Measurements from ENCODE around the gene OR5L1. TPM values are rescaled to one million over a fixed set of nuclear protein-coding genes. Genes with fewer than 3 reads are reported as not detected.

OR5L1 gene
- total RNA-seq, 1 experiment from 2014 or later: not detected

DNA sequence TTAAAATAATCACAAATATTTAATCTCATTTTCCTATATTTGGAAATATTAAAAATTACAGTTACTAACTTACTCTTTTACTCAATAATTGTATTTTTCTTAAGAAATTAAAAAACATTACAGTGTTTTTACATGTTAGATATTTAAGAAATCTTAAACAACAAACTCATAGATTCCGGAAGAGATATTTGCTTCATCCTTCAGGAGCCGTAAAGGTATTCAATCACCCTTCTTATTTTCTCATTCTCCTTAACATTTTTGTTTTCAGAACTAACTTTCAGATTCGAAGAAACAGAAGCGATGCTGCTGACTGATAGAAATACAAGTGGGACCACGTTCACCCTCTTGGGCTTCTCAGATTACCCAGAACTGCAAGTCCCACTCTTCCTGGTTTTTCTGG, 8.2 kb downstream of the OR5L1 start, which contains the start of gene OR5D18:
OR5D18 (plus strand) TSS at position 301 of the 400 bp plus-strand sequence; CDS start at position 301, 0 bp downstream.
- Histone ChIP-seq H3K27ac (ENCODE audit: low read length) (no peak within 1 kb of the TSS), H3K36me3 (ENCODE audit: control insufficient read depth, insufficient read depth, low read length) (no peaks in the 10 kb centered on the region), H3K27me3 (ENCODE audit: control insufficient read depth, insufficient read depth, low read length) (no peaks in the 10 kb centered on the region), H3K4me1 (ENCODE audit: control insufficient read depth, insufficient read depth, low read length) (no peaks in the 10 kb centered on the region), H3K4me3 (ENCODE audit: low read depth in 2 of 2, low read length in 2 of 2) (no peak within 1 kb of the TSS), H3K9me3 (ENCODE audit: control insufficient read depth, insufficient read depth, low read depth, low read length) (no peaks in the 10 kb centered on the region)
- in situ Hi-C loops (cut with HindIII; ENCODE audit: low pct_unique_long_range_greater_than_20kb, low sequenced_read_pairs) (no loop called here), intact Hi-C loops (cut with micrococcal nuclease; ENCODE audit: unreplicated experiment) (no loop called here)
- ATAC-seq: no peak
- no TSS peak for BruUV-seq (replicated peaks)
- TF ChIP-seq, protein P1, sequence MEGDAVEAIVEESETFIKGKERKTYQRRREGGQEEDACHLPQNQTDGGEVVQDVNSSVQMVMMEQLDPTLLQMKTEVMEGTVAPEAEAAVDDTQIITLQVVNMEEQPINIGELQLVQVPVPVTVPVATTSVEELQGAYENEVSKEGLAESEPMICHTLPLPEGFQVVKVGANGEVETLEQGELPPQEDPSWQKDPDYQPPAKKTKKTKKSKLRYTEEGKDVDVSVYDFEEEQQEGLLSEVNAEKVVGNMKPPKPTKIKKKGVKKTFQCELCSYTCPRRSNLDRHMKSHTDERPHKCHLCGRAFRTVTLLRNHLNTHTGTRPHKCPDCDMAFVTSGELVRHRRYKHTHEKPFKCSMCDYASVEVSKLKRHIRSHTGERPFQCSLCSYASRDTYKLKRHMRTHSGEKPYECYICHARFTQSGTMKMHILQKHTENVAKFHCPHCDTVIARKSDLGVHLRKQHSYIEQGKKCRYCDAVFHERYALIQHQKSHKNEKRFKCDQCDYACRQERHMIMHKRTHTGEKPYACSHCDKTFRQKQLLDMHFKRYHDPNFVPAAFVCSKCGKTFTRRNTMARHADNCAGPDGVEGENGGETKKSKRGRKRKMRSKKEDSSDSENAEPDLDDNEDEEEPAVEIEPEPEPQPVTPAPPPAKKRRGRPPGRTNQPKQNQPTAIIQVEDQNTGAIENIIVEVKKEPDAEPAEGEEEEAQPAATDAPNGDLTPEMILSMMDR (IDR thresholded peaks at IDR 0.05): no peak
- no peak for DNase-seq (ENCODE audit: low read depth, low spot score)
- CTCF ChIA-PET: no interaction called here
- POLR2A ChIA-PET: no interaction called here

DNA sequence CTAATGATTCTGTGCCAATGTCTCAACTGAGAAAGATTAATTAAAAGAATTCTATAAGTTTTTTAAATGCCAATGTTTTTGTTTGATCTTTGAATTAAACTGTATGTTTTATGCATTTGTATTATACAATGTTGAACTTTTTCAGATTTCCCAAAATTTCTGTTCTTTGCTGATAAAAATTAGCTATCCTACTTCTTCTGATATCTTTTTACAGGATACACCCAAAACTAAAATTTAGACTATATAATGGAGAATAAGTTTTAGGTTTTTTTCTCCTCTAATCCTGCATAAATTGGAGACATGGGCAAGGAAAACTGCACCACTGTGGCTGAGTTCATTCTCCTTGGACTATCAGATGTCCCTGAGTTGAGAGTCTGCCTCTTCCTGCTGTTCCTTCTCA, 15.8 kb downstream of the OR5L1 start, which contains the start of gene OR5L2:
OR5L2 (plus strand) TSS at position 301 of the 400 bp plus-strand sequence; CDS start at position 301, 0 bp downstream.
- in situ Hi-C loops (cut with HindIII; ENCODE audit: low pct_unique_long_range_greater_than_20kb, low sequenced_read_pairs) (no loop called here), intact Hi-C loops (cut with micrococcal nuclease; ENCODE audit: unreplicated experiment) (no loop called here)
- Histone ChIP-seq H3K4me3 (ENCODE audit: low read depth in 2 of 2, low read length in 2 of 2) (no peak within 1 kb of the TSS), H3K27me3 (ENCODE audit: control insufficient read depth, insufficient read depth, low read length) (no peaks in the 10 kb centered on the region), H3K36me3 (ENCODE audit: control insufficient read depth, insufficient read depth, low read length) (no peaks in the 10 kb centered on the region), H3K27ac (ENCODE audit: low read length) (no peak within 1 kb of the TSS), H3K9me3 (ENCODE audit: control insufficient read depth, insufficient read depth, low read depth, low read length) (no peaks in the 10 kb centered on the region), H3K4me1 (ENCODE audit: control insufficient read depth, insufficient read depth, low read length) (no peaks in the 10 kb centered on the region)
- BruUV-seq (replicated peaks): no TSS peak
- ATAC-seq: no peak
- DNase-seq (ENCODE audit: low read depth, low spot score): no peak
- ChIA-PET CTCF (no interaction called here), POLR2A (no interaction called here)
- TF ChIP-seq POLR2AphosphoS5 (IDR thresholded peaks at IDR 0.05; ENCODE audit: low read depth, low read length) (no peak), SIN3A (IDR thresholded peaks at IDR 0.05; ENCODE audit: borderline replicate concordance, insufficient read depth, low read depth, low read length) (no peak), TCF7L2 (IDR thresholded peaks at IDR 0.05; ENCODE audit: low read depth, low read length) (no peak)

DNA sequence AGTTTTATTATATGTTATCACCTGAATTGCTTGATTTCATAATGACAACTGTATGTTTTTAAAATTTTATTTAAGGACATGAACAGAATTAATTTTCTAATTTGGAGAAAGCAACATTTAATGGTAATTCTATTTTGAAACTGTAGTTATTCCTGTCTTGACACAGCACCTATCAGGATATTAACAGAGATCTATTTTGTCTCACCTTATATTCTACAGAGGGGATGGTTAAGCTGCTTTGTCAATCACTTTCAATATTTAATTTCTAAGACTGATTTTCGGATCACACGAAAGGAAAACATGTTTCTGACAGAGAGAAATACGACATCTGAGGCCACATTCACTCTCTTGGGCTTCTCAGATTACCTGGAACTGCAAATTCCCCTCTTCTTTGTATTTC, 27.3 kb downstream of the OR5L1 start, which contains the start of gene OR5D16:
OR5D16 (plus strand) TSS at position 301 of the 400 bp plus-strand sequence; CDS start at position 301, 0 bp downstream.
- H3K36me3 ChIP-seq (ENCODE audit: control insufficient read depth, insufficient read depth, low read length): no peaks in the 10 kb centered on the region
- POLR2A ChIA-PET: no interaction called here
- H3K4me1 ChIP-seq (ENCODE audit: control insufficient read depth, insufficient read depth, low read length): no peaks in the 10 kb centered on the region
- BruUV-seq (replicated peaks): no TSS peak
- intact Hi-C loops (cut with micrococcal nuclease; ENCODE audit: unreplicated experiment): loop anchor here (10.0 kb wide), 2 partner anchors 64 to 1116 kb away; partner anchors contain the start of gene OR5D13
- no peak for TF ChIP-seq SIN3A (IDR thresholded peaks at IDR 0.05; ENCODE audit: borderline replicate concordance, insufficient read depth, low read depth, low read length)
- no peak for TF ChIP-seq TCF7L2 (IDR thresholded peaks at IDR 0.05; ENCODE audit: low read depth, low read length)
- no peak for TF ChIP-seq POLR2AphosphoS5 (IDR thresholded peaks at IDR 0.05; ENCODE audit: low read depth, low read length)
- TF ChIP-seq, protein P2, sequence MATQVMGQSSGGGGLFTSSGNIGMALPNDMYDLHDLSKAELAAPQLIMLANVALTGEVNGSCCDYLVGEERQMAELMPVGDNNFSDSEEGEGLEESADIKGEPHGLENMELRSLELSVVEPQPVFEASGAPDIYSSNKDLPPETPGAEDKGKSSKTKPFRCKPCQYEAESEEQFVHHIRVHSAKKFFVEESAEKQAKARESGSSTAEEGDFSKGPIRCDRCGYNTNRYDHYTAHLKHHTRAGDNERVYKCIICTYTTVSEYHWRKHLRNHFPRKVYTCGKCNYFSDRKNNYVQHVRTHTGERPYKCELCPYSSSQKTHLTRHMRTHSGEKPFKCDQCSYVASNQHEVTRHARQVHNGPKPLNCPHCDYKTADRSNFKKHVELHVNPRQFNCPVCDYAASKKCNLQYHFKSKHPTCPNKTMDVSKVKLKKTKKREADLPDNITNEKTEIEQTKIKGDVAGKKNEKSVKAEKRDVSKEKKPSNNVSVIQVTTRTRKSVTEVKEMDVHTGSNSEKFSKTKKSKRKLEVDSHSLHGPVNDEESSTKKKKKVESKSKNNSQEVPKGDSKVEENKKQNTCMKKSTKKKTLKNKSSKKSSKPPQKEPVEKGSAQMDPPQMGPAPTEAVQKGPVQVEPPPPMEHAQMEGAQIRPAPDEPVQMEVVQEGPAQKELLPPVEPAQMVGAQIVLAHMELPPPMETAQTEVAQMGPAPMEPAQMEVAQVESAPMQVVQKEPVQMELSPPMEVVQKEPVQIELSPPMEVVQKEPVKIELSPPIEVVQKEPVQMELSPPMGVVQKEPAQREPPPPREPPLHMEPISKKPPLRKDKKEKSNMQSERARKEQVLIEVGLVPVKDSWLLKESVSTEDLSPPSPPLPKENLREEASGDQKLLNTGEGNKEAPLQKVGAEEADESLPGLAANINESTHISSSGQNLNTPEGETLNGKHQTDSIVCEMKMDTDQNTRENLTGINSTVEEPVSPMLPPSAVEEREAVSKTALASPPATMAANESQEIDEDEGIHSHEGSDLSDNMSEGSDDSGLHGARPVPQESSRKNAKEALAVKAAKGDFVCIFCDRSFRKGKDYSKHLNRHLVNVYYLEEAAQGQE (IDR thresholded peaks at IDR 0.05; ENCODE audit: insufficient read depth in 1 of 2, low read depth in 2 of 2, low read length in 1 of 2): no peak
- TF ChIP-seq, protein P1 (IDR thresholded peaks at IDR 0.05): no peak
- H3K27ac ChIP-seq (ENCODE audit: low read length): no peak within 1 kb of the TSS
- H3K27me3 ChIP-seq (ENCODE audit: control insufficient read depth, insufficient read depth, low read length): no peaks in the 10 kb centered on the region
- CTCF ChIA-PET: no interaction called here
- in situ Hi-C loops (cut with HindIII; ENCODE audit: low pct_unique_long_range_greater_than_20kb, low sequenced_read_pairs): no loop called here
- 0 out of 2 replicates have a peak, but pooled peaks cover 3% of the 10 kb centered on the region for H3K9me3 ChIP-seq (ENCODE audit: control insufficient read depth, insufficient read depth, low read depth, low read length)
- DNase-seq (ENCODE audit: low read depth, low spot score) (no peak), ATAC-seq (no peak)
- no peak within 1 kb of the TSS for H3K4me3 ChIP-seq (ENCODE audit: low read depth in 2 of 2, low read length in 2 of 2)

Measured in Panc1 (cell line).